Body of pancreas (tissue), 4 donors: ENCODE data around the gene HELQ. TPM values are rescaled to one million over a fixed set of nuclear protein-coding genes. Genes with fewer than 3 reads are reported as not detected.

Experiments
- ATAC-seq: fragments of 150-250 bp; one replicate; pipeline ENCODE4 v1.9.1; 2016
- DNase-seq, 4 donors: peaks; one replicate each; pipeline ENCODE4 v3.0.0-alpha.2; 2019
- H3K27ac ChIP-seq, 4 donors: fragments of 200-600 bp; sonication (generic); 1 replicate in 3 of 4; 2 replicates in 1 of 4; pipeline versions ENCODE4 v1.5.1 to v1.6.1; 2016 to 2019; ENCODE audit warnings: mild to moderate bottlenecking in 1 of 4, mixed read lengths in 1 of 4, moderate library complexity in 1 of 4
- H3K27me3 ChIP-seq, 2 donors: fragments of 200-600 bp; sonication (generic); one replicate each; pipeline ENCODE4 v1.6.0; 2016; ENCODE audit warnings: mild to moderate bottlenecking in 1 of 2
- H3K36me3 ChIP-seq, 2 donors: fragments of 200-600 bp; sonication (generic); replicated peaks in 1 of 2; 2 replicates each; pipeline ENCODE4 v1.5.1; 2016; ENCODE audit warnings: low read depth in 2 of 2; ENCODE audit not compliant: insufficient read depth in 1 of 2
- H3K4me1 ChIP-seq: fragments of 200-600 bp; sonication (generic); one replicate; pipeline ENCODE4 v1.6.0; 2016
- H3K4me3 ChIP-seq, 2 donors: fragments of 200-600 bp; sonication (generic); 1 replicate in 1 of 2; 2 replicates in 1 of 2; pipeline ENCODE4 v1.5.1; 2016 to 2019
- H3K9me3 ChIP-seq, 3 donors: fragments of 200-600 bp; sonication (generic); 1 replicate in 2 of 3; 2 replicates in 1 of 3; pipeline ENCODE4 v1.5.1; 2016
- CTCF ChIP-seq, 7 experiments: fragments of 450-650 bp in 4 of 7; fragments of 200-600 bp in 3 of 7; sonication (generic) in 3 of 7; IDR thresholded peaks; one replicate each; pipeline ENCODE4 v1.5.1; 2016 to 2019; ENCODE audit warnings: antibody characterized with exemption in 7 of 7
- POLR2A ChIP-seq, 3 donors: fragments of 450-650 bp; IDR thresholded peaks; one replicate each; pipeline ENCODE4 v1.6.1; 2016; ENCODE audit warnings: antibody characterized with exemption in 3 of 3, mild to moderate bottlenecking in 2 of 3
- WGBS, 2 donors: methylation state at CpG; one replicate each; pipeline ENCODE4 v1.1.5; 2017; 5-methylcytosine and 5-hydroxymethylcytosine counted together
- intact Hi-C: fragments of 100-400 bp; cut with DNase I; formaldehyde crosslinking; loops from one replicate; pipeline ENCODE4 v1.15.1; 2023
- total RNA-seq, 2 donors: library from RNA; depleted of rRNA; stranded (reverse); fragments of >200 nt; gene quantifications; one replicate each; pipeline ENCODE4 v1.1.0, GENCODE V29; 2016

The HELQ gene
- total RNA-seq, 2 donors from 2014 or later = 14.0 to 24.4 TPM

- H3K36me3 ChIP-seq = no peaks in the 10 kb centered on the region
- WGBS, 2 donors = 33 to 38% methylated on average over 3 of the region's 3 CpGs
- TF ChIP-seq POLR2A (IDR thresholded peaks at IDR 0.05) (no peak), CTCF (IDR thresholded peaks at IDR 0.05) (no peak)
- H3K27me3 ChIP-seq = no peaks in the 10 kb centered on the region
- no peaks in the 10 kb centered on the region for H3K9me3 ChIP-seq
- H3K4me1 ChIP-seq = peaks cover 18% of the 10 kb centered on the region
- no peak overlapping the region for H3K27ac ChIP-seq
- DNase-seq (peak in 2 of 4 donors; percentile 20 to 25), ATAC-seq (peak; percentile 30)
- intact Hi-C loops = no loop called here
- no peak overlapping the region for H3K4me3 ChIP-seq
These were observed 67.9 kb downstream of the HELQ start for GRCh38 chr4:83387476-83388312.

- no peak for DNase-seq
- Histone ChIP-seq H3K27me3 (no peaks in the 10 kb centered on the region), H3K4me3 (no peak overlapping the region), H3K27ac (no peak overlapping the region), H3K9me3 (no peaks in the 10 kb centered on the region), H3K36me3 (no peaks in the 10 kb centered on the region), H3K4me1 (peaks cover 18% of the 10 kb centered on the region)
- WGBS, 2 donors = 59 to 69% methylated on average over 3 of the region's 3 CpGs
- intact Hi-C loops = no loop called here
- TF ChIP-seq POLR2A (IDR thresholded peaks at IDR 0.05) (no peak), CTCF (IDR thresholded peaks at IDR 0.05) (no peak)
- no peak for ATAC-seq
These were observed 68.6 kb downstream of the HELQ start for GRCh38 chr4:83387012-83387411.

GRCh38 chr4:83382850-83383249, 72.8 kb downstream of the HELQ start:
- 47 to 54% methylated on average over 2 of the region's 2 CpGs for WGBS, 2 donors
- Histone ChIP-seq H3K9me3 (no peaks in the 10 kb centered on the region), H3K4me3 (no peak overlapping the region), H3K4me1 (peaks cover 12% of the 10 kb centered on the region), H3K36me3 (no peaks in the 10 kb centered on the region), H3K27ac (no peak overlapping the region), H3K27me3 (no peaks in the 10 kb centered on the region)
- ATAC-seq (no peak), DNase-seq (no peak)
- TF ChIP-seq CTCF (IDR thresholded peaks at IDR 0.05) (no peak), POLR2A (IDR thresholded peaks at IDR 0.05) (no peak)
- intact Hi-C loops = no loop called here

- no peak overlapping the region for H3K4me3 ChIP-seq
- H3K9me3 ChIP-seq = no peaks in the 10 kb centered on the region
- H3K36me3 ChIP-seq = no peaks in the 10 kb centered on the region
- TF ChIP-seq POLR2A (IDR thresholded peaks at IDR 0.05) = no peak
- TF ChIP-seq CTCF (IDR thresholded peaks at IDR 0.05) = no peak
- peak; percentile 56 for ATAC-seq
- DNase-seq = peak in 3 of 4 donors; percentile 14 to 29 (median 16)
- intact Hi-C loops = no loop called here
- peaks cover 3% of the 10 kb centered on the region for H3K4me1 ChIP-seq
- no peaks in the 10 kb centered on the region for H3K27me3 ChIP-seq
- 33 to 34% methylated on average over 4 of the region's 4 CpGs for WGBS, 2 donors
- H3K27ac ChIP-seq = peak overlapping the region in 1 of 4 donors; percentile 31
These were observed 74.5 kb downstream of the HELQ start for GRCh38 chr4:83381173-83381572.

GRCh38 chr4:83378419-83378818, 77.2 kb downstream of the HELQ start:
- Histone ChIP-seq H3K27ac (no peak overlapping the region), H3K36me3 (no peaks in the 10 kb centered on the region), H3K27me3 (no peaks in the 10 kb centered on the region), H3K9me3 (no peaks in the 10 kb centered on the region), H3K4me1 (peaks cover 3% of the 10 kb centered on the region), H3K4me3 (no peak overlapping the region)
- TF ChIP-seq POLR2A (IDR thresholded peaks at IDR 0.05) (no peak), CTCF (IDR thresholded peaks at IDR 0.05) (no peak)
- intact Hi-C loops = no loop called here
- no peak for ATAC-seq
- WGBS, 2 donors = 75 to 85% methylated on average over 5 of the region's 5 CpGs
- DNase-seq = no peak
